Naive B cell (primary cell): ENCODE results near the gene PLOD3. TPM values are rescaled to one million over a fixed set of nuclear protein-coding genes. Genes with fewer than 3 reads are reported as not detected.

Experiments used
- ATAC-seq, 2 donors: fragments of 150-1000 bp; cut with Tn5 transposase; 2 replicates each; pipeline ENCODE4 v1.10.0; 2021; ENCODE audit warnings: low read depth in 2 of 2, mild to moderate bottlenecking in 2 of 2, moderate library complexity in 2 of 2
- DNase-seq: peaks from one replicate; pipeline ENCODE4 v3.0.0; 2022
- H3K27ac Mint-ChIP-seq, 6 donors: one replicate each; pipeline ENCODE4 v1.8.0; 2020 to 2022; ENCODE audit warnings: mild to moderate bottlenecking in 6 of 6, mixed read lengths in 6 of 6, moderate library complexity in 5 of 6, inconsistent platforms in 2 of 6
- H3K27me3 Mint-ChIP-seq, 3 donors: one replicate each; pipeline ENCODE4 v1.8.0; 2021 to 2022; ENCODE audit warnings: mixed read lengths in 3 of 3, mild to moderate bottlenecking in 1 of 3
- H3K36me3 Mint-ChIP-seq, 2 donors: one replicate each; pipeline ENCODE4 v1.8.0; 2020 to 2022; ENCODE audit warnings: mixed read lengths in 2 of 2, inconsistent platforms in 1 of 2, mild to moderate bottlenecking in 1 of 2
- H3K4me1 Mint-ChIP-seq, 3 donors: one replicate each; pipeline ENCODE4 v1.8.0; 2020 to 2022; ENCODE audit warnings: mixed read lengths in 3 of 3, inconsistent platforms in 1 of 3, mild to moderate bottlenecking in 1 of 3, moderate library complexity in 1 of 3
- H3K4me3 Mint-ChIP-seq, 8 donors: one replicate each; pipeline ENCODE4 v1.8.0; 2020 to 2022; ENCODE audit warnings: mild to moderate bottlenecking in 8 of 8, mixed read lengths in 8 of 8, moderate library complexity in 8 of 8, inconsistent platforms in 2 of 8
- H3K9me3 Mint-ChIP-seq, 7 donors: one replicate each; pipeline ENCODE4 v1.8.0; 2020 to 2022; ENCODE audit warnings: mixed read lengths in 7 of 7, mild to moderate bottlenecking in 5 of 7, inconsistent platforms in 2 of 7, moderate library complexity in 1 of 7
- polyA plus RNA-seq, 6 donors: library from polyadenylated mRNA; unstranded; fragments of 300-500 nt; fragmentation: Illumina TruSeq; gene quantifications; one replicate each; pipeline ENCODE4 v1.2.3, GENCODE V29; 2021; ENCODE audit warnings: low read depth in 6 of 6

Gene PLOD3
- polyA plus RNA-seq, 6 donors from 2014 or later, result 10.2 to 16.5 (median 10.5) TPM

DNA sequence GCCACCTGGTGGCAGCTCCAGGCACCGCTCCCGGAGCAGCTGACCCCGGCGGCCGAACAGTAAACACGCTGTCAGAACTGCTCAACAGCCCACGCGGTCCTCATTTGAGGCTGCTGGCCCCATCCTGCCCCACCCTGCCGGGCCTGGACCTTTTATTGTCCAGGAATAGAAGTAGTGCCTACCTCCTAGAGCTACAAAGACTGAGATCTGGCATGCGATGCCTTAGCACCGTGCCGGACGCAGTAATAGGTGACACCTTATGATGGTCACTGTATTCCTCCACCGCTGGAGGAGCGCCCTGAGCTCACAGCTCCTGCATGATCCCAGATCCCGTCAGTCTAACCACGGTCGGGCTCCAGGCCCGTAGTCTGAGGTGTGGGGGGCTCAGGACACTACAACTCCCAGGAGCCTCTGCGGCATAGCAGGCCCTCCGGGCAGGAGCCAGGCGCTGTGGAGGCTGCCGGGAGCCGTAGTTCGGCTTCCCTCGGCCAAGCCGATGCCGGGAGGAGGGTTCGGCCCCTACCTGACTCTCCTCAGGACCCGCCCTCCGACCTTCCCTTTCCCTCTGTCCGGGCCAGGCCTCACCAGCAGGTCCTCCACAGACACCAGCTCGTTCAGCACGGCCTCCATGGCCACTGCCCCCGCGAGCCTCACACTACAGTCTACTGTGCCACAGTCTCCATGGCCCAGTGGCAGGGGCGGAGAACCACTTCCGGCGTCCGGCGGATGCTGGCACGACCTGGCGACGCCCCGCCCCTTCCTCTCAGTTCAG, 27.2 kb upstream of the PLOD3 start, which contains the start of gene FIS1:
FIS1 (minus strand) TSS at position 707 of the 772 bp plus-strand sequence; CDS start at position 630, 77 bp downstream.
- Mint-ChIP-seq H3K9me3 (no peaks in the 10 kb centered on the region), H3K27me3 (no peaks in the 10 kb centered on the region), H3K4me1 (peaks cover 28 to 53% (median 28%) of the 10 kb centered on the region in 3 donors), H3K4me3 (peak within 1 kb of the TSS; percentile 92 to 99 (median 98)), H3K27ac (peak within 1 kb of the TSS; percentile 89 to 98 (median 95)), H3K36me3 (no peaks in the 10 kb centered on the region)
- ATAC-seq, result peak; percentile 92 to 93
- DNase-seq, result peak; percentile 96

DNA sequence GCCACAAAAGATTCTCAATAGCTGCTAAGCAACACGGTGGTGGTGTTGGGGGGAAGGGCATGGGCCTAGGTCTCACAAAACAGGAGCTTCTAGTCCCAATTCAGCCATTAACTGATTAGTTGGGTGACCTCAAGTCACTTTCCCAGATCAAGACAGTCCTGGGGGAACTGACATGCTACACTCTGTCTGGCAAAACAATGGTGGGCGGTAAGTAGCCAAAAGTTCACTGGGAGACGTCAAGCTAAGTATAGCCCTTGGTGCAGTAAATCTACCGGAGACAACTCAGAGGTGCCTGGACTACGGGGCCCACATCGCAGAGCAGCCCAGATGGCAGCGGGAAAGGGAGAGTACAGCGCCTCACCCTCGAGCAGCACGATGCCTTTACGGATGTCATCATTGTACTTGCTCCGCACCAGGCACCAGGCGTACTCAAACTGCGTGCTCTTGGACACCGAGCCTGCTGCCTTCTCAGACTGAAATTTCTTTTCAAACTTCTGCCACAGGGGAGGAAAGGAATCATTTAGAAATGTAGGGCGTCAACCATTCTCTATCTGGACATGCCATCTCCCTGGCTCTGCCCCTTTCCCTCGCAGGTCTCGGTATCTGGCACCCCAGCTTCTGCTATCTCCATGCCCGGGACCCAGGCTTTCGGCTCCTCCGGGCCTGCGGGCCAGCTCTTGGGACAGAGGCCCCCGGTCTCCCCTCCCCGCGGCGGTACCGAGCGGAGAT, 26.4 kb upstream of the PLOD3 start:
- Mint-ChIP-seq H3K27me3 (no peaks in the 10 kb centered on the region), H3K4me3 (peak overlapping the region; percentile 92 to 99 (median 98)), H3K27ac (peak overlapping the region in 5 of 6 donors; percentile 89 to 98 (median 95)), H3K9me3 (no peaks in the 10 kb centered on the region), H3K4me1 (peaks cover 26 to 50% (median 28%) of the 10 kb centered on the region in 3 donors), H3K36me3 (no peaks in the 10 kb centered on the region)
- ATAC-seq (no peak), DNase-seq (no peak)

GRCh38 chr7:101241443-101242349, 24.3 kb upstream of the PLOD3 start:
- Mint-ChIP-seq H3K27me3 (no peaks in the 10 kb centered on the region), H3K27ac (no peak overlapping the region), H3K9me3 (no peaks in the 10 kb centered on the region), H3K4me3 (peak overlapping the region in 4 of 8 donors; percentile 25 to 52 (median 47)), H3K36me3 (no peaks in the 10 kb centered on the region), H3K4me1 (peaks cover 23 to 47% (median 24%) of the 10 kb centered on the region in 3 donors)
- ATAC-seq, result no peak
- no peak for DNase-seq

DNA sequence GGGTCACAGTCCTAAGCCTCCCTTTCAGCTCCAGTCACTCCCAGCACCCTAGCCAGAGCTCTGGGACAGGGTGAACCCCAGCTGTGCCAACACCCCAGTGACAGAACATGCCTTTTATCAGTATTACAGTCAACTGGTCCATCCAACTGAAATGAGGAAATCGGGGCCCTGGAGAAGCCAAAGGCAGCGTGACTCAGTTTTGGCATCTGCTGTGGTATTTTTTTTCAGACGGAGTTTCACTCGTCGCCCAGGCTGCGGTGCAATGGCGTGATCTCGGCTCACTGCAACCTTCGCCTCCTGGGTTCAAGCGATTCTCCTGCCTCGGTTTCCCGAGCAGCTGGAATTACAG, 23.6 kb upstream of the PLOD3 start:
- peaks cover 23 to 47% (median 24%) of the 10 kb centered on the region in 3 donors for H3K4me1 Mint-ChIP-seq
- no peak overlapping the region for H3K27ac Mint-ChIP-seq
- no peak for ATAC-seq
- H3K36me3 Mint-ChIP-seq, result no peaks in the 10 kb centered on the region
- peak overlapping the region in 1 of 8 donors; percentile 45 for H3K4me3 Mint-ChIP-seq
- H3K9me3 Mint-ChIP-seq, result no peaks in the 10 kb centered on the region
- no peak for DNase-seq
- H3K27me3 Mint-ChIP-seq, result no peaks in the 10 kb centered on the region

- no peak for ATAC-seq
- H3K36me3 Mint-ChIP-seq, result no peaks in the 10 kb centered on the region
- no peaks in the 10 kb centered on the region for H3K27me3 Mint-ChIP-seq
- no peaks in the 10 kb centered on the region for H3K9me3 Mint-ChIP-seq
- peak overlapping the region in 1 of 8 donors; percentile 16 for H3K4me3 Mint-ChIP-seq
- DNase-seq, result no peak
- H3K27ac Mint-ChIP-seq, result no peak overlapping the region
- peaks cover 18 to 42% (median 19%) of the 10 kb centered on the region in 3 donors for H3K4me1 Mint-ChIP-seq
Measured at GRCh38 chr7:101240226-101241014, 23.0 kb upstream of the PLOD3 start.

DNA sequence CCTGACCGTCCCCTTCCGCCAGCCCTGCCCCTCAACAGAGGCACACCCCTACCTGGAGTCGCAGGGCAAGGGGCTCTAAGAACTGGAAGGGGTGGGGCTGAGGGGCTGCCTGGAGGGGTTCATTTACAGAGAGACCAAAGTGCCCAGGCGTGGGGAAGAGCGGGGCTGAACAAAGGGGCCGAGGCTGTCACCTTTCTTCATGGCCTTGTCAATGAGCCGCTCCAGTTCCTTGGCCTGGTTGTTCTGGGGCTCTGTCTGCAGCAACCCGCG, 22.5 kb upstream of the PLOD3 start:
- Mint-ChIP-seq H3K9me3 (no peaks in the 10 kb centered on the region), H3K27ac (no peak overlapping the region), H3K4me3 (no peak overlapping the region), H3K4me1 (peaks cover 14 to 36% (median 16%) of the 10 kb centered on the region in 3 donors), H3K27me3 (no peaks in the 10 kb centered on the region), H3K36me3 (no peaks in the 10 kb centered on the region)
- DNase-seq, result no peak
- no peak for ATAC-seq

GRCh38 chr7:101239191-101239950, 22.0 kb upstream of the PLOD3 start:
- Mint-ChIP-seq H3K27ac (peak overlapping the region in 1 of 6 donors; percentile 67), H3K9me3 (no peaks in the 10 kb centered on the region), H3K36me3 (no peaks in the 10 kb centered on the region)

DNA sequence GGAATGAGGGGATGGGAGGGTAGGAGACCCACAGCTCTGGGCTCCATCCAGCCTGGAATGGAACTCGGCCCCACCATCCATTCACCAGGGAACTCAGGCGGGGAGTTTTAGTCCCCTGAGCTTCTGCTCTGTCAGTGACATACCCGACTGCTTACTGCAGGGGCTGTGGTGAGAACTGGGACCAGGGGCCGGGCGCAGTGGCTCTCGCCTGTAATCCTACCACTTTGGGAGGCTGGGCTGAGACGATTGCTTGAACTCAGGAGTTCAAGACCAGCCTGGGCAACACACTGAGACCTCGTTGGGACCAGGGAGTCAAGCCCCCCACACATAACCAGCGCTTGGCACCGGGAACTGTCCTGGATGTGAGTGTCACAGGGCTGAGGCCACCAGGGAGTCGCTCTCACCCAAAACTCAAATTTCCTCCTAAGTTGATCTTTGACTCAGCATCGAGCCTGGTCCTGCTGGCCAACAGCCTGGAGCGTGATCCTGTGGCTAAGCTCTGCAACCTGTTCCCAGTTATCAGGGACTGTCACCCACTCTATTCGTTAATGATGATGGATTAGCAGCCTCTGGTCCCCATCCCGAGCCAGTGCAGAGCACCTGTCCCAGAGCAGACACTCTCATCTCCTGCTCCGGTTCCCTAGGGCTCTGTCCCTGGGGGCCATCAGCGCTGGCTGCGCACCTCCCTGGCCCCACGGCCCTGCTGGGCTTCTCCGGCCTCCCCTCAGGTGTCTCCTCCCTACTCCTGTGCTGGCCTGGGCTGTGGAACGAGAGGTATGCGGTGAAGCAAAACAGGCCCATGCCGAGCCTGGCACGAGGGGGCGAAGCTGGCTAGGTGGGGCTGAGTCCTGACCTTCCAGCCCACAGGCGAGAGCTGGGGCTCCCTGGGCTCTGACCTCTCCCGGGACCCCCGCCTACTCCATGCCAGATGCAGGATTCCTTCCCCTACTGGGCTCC, 21.1 kb upstream of the PLOD3 start:
- peaks cover 6 to 26% (median 14%) of the 10 kb centered on the region in 3 donors for H3K4me1 Mint-ChIP-seq
- ATAC-seq, result no peak
- H3K36me3 Mint-ChIP-seq, result no peaks in the 10 kb centered on the region
- H3K4me3 Mint-ChIP-seq, result peak overlapping the region in 1 of 8 donors; percentile 23
- DNase-seq, result no peak
- H3K27ac Mint-ChIP-seq, result peak overlapping the region in 1 of 6 donors; percentile 59
- no peaks in the 10 kb centered on the region for H3K27me3 Mint-ChIP-seq
- H3K9me3 Mint-ChIP-seq, result no peaks in the 10 kb centered on the region

More at GRCh38 chr7:101239191-101239950, 22.0 kb upstream of the PLOD3 start:
- no peaks in the 10 kb centered on the region for H3K27me3 Mint-ChIP-seq
- ATAC-seq, result no peak
- H3K4me1 Mint-ChIP-seq, result peaks cover 13 to 32% (median 14%) of the 10 kb centered on the region in 3 donors
- DNase-seq, result no peak
- peak overlapping the region in 1 of 8 donors; percentile 23 for H3K4me3 Mint-ChIP-seq

DNA sequence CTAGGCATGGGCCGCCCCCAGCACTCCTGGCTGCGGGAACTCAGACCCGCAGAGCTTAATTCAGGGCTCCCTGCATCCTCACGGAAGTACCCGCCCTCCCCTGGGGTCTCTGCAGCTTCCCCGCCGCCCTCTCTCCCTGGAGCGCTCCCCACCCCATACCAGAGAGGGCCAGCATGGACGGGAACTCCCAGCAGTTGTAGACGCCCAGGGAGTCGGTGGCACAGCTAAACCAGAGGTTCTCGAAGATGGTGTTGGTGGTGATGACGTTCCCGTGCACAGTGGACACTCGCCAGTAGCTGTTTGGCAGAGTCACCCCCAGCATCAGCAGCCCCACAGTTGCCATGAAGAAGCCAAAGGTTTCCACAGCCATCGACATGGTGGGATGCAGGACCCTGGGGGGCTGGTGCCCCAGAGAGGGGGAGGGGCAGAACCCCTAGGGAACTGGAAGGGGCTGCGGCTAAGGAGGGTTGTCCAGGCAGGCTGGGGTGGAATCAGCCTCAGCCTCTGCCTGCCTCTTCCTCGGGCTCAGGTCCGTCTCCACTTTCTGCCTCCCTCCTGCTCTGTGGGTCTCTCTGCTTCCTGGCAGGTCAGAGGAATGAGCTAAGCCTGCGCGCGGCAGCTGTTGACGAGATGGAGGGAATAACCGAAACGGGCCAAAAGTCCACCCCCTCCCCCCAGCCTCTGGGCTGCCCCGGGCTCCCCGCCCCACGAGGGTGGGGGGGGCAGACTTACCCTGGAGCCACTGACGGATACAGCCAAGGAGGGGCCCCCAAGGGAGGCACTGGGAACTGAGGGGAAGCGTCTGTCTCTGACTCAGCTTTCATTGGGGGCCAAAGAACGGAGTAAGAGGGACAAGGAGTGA, 20.1 kb upstream of the PLOD3 start, which contains the start of gene CLDN15:
CLDN15 (minus strand) TSS at position 597 of the 862 bp plus-strand sequence; CDS start at position 376, 221 bp downstream.
- Mint-ChIP-seq H3K27ac (peak within 1 kb of the TSS in 3 of 6 donors; percentile 43 to 59 (median 50)), H3K4me1 (peaks cover 6 to 21% (median 14%) of the 10 kb centered on the region in 3 donors), H3K4me3 (no peak within 1 kb of the TSS), H3K27me3 (no peaks in the 10 kb centered on the region), H3K9me3 (no peaks in the 10 kb centered on the region), H3K36me3 (no peaks in the 10 kb centered on the region)
- DNase-seq, result no peak
- peak; percentile 20 to 36 for ATAC-seq

- no peaks in the 10 kb centered on the region for H3K9me3 Mint-ChIP-seq
- ATAC-seq (no peak), DNase-seq (no peak)
- H3K4me3 Mint-ChIP-seq, result peak overlapping the region in 1 of 8 donors; percentile 42
- no peaks in the 10 kb centered on the region for H3K27me3 Mint-ChIP-seq
- peak overlapping the region in 2 of 6 donors; percentile 20 to 49 for H3K27ac Mint-ChIP-seq
- peaks cover 6 to 15% (median 14%) of the 10 kb centered on the region in 3 donors for H3K4me1 Mint-ChIP-seq
- no peaks in the 10 kb centered on the region for H3K36me3 Mint-ChIP-seq
Measured at GRCh38 chr7:101236292-101236835, 19.0 kb upstream of the PLOD3 start.
